CD4-positive, CD25-positive, alpha-beta regulatory T cell (primary cell): Measurements from ENCODE around the gene AQP9. TPM values are rescaled to one million over a fixed set of nuclear protein-coding genes. Genes with fewer than 3 reads are reported as not detected.
A peak's percentile ranks its signal among the peaks of the same experiment; 100 is the strongest.

Experiments
- ATAC-seq, 2 donors: fragments of 150-1000 bp; cut with Tn5 transposase; one replicate each; pipeline ENCODE4 v1.10.0; 2021; ENCODE audit warnings: low read depth in 2 of 2, moderate number of reproducible peaks in 2 of 2, moderate library complexity in 1 of 2
- DNase-seq, 3 donors: peaks; one replicate each; pipeline versions ENCODE4 v3.0.0 to v3.0.0-alpha.2; 2012 to 2022; ENCODE audit warnings: mixed read lengths in 1 of 3
- H3K27ac ChIP-seq: one replicate; pipeline ENCODE4 v1.7.0; 2013; ENCODE audit warnings: mild to moderate bottlenecking, low read length; ENCODE audit not compliant: insufficient read depth, poor library complexity, severe bottlenecking
- H3K27me3 ChIP-seq: one replicate; pipeline ENCODE4 v1.7.0; 2013; ENCODE audit warnings: low read length; ENCODE audit not compliant: control insufficient read depth, insufficient read depth
- H3K36me3 ChIP-seq: one replicate; pipeline ENCODE4 v1.7.0; 2013; ENCODE audit warnings: mild to moderate bottlenecking, low read length, moderate library complexity; ENCODE audit not compliant: control insufficient read depth, insufficient read depth
- H3K4me1 ChIP-seq: 2 replicates; pipeline ENCODE4 v1.7.0; 2013; ENCODE audit warnings: mild to moderate bottlenecking, low read length; ENCODE audit not compliant: insufficient read depth, control insufficient read depth, poor library complexity, severe bottlenecking
- H3K4me3 ChIP-seq: one replicate; pipeline ENCODE4 v1.7.0; 2013; ENCODE audit warnings: low read depth, mild to moderate bottlenecking, low read length, moderate library complexity
- H3K9me3 ChIP-seq, 2 experiments: 1 replicate in 1 of 2; 2 replicates in 1 of 2; pipeline ENCODE4 v1.7.0; 2013; ENCODE audit warnings: low read length in 2 of 2, mild to moderate bottlenecking in 1 of 2, moderate library complexity in 1 of 2; ENCODE audit not compliant: control insufficient read depth in 2 of 2
- H3K27ac Mint-ChIP-seq, 3 donors: one replicate each; pipeline ENCODE4 v1.8.0; 2020 to 2022; ENCODE audit warnings: mild to moderate bottlenecking in 3 of 3, mixed read lengths in 3 of 3, moderate library complexity in 2 of 3
- H3K27me3 Mint-ChIP-seq: one replicate; pipeline ENCODE4 v1.8.0; 2022; ENCODE audit warnings: mild to moderate bottlenecking, mixed read lengths
- H3K36me3 Mint-ChIP-seq: one replicate; pipeline ENCODE4 v1.8.0; 2020; ENCODE audit warnings: mixed read lengths
- H3K4me1 Mint-ChIP-seq, 4 donors: one replicate each; pipeline ENCODE4 v1.8.0; 2020 to 2022; ENCODE audit warnings: mixed read lengths in 4 of 4, mild to moderate bottlenecking in 1 of 4
- H3K4me3 Mint-ChIP-seq, 4 donors: one replicate each; pipeline ENCODE4 v1.8.0; 2020 to 2022; ENCODE audit warnings: mild to moderate bottlenecking in 4 of 4, mixed read lengths in 4 of 4, moderate library complexity in 3 of 4
- H3K9me3 Mint-ChIP-seq, 7 donors: one replicate each; pipeline ENCODE4 v1.8.0; 2020 to 2022; ENCODE audit warnings: mixed read lengths in 7 of 7, mild to moderate bottlenecking in 3 of 7, moderate library complexity in 2 of 7
- polyA plus RNA-seq, 4 donors: library from polyadenylated mRNA; unstranded; fragments of 300-500 nt; fragmentation: Illumina TruSeq; gene quantifications; one replicate each; pipeline ENCODE4 v1.2.3, GENCODE V29; 2021
- total RNA-seq: library from RNA; stranded (reverse); gene quantifications from one replicate; pipeline ENCODE4 v1.2.3, GENCODE V29; 2022

AQP9 gene, protein sequence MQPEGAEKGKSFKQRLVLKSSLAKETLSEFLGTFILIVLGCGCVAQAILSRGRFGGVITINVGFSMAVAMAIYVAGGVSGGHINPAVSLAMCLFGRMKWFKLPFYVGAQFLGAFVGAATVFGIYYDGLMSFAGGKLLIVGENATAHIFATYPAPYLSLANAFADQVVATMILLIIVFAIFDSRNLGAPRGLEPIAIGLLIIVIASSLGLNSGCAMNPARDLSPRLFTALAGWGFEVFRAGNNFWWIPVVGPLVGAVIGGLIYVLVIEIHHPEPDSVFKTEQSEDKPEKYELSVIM
- total RNA-seq (not detected), polyA plus RNA-seq (under 1 TPM in 2 of 4 donors, not detected in 2; 0.11 to 0.26 TPM)

GRCh38 chr15:58138106-58138505, at the start of gene AQP9:
Gene AQP9 (plus strand): TSS chr15:58138381. CDS start chr15:58138566, 185 bp downstream.
- ATAC-seq (no peak), DNase-seq (no peak)
- Mint-ChIP-seq H3K4me3 (no peak within 1 kb of the TSS), H3K36me3 (no peaks in the 10 kb centered on the region), H3K4me1 (no peaks in the 10 kb centered on the region), H3K27me3 (peaks cover 18% of the 10 kb centered on the region), H3K9me3 (peaks cover 0 to 3% (median 0%) of the 10 kb centered on the region in 7 donors), H3K27ac (peak within 1 kb of the TSS in 1 of 3 donors; percentile 70)
- Histone ChIP-seq H3K27ac (no peak within 1 kb of the TSS), H3K27me3 (peaks cover 4% of the 10 kb centered on the region), H3K4me1 (no peaks in the 10 kb centered on the region), H3K4me3 (no peak within 1 kb of the TSS), H3K9me3 (no peaks in the 10 kb centered on the region), H3K36me3 (no peaks in the 10 kb centered on the region)

GRCh38 chr15:58095415-58095814, 42.8 kb upstream of the AQP9 start:
- Histone ChIP-seq H3K4me1 (no peaks in the 10 kb centered on the region), H3K36me3 (no peaks in the 10 kb centered on the region), H3K9me3 (no peaks in the 10 kb centered on the region), H3K27me3 (peaks cover 3% of the 10 kb centered on the region), H3K4me3 (no peak overlapping the region), H3K27ac (no peak overlapping the region)
- DNase-seq, result no peak
- Mint-ChIP-seq H3K4me3 (no peak overlapping the region), H3K36me3 (no peaks in the 10 kb centered on the region), H3K4me1 (no peaks in the 10 kb centered on the region), H3K27ac (no peak overlapping the region), H3K9me3 (peaks cover 0 to 4% (median 0%) of the 10 kb centered on the region in 7 donors), H3K27me3 (peaks cover 46% of the 10 kb centered on the region)
- no peak for ATAC-seq

- Mint-ChIP-seq H3K27ac (no peak overlapping the region), H3K9me3 (peaks cover 0 to 4% (median 0%) of the 10 kb centered on the region in 7 donors), H3K4me1 (no peaks in the 10 kb centered on the region), H3K4me3 (no peak overlapping the region), H3K36me3 (no peaks in the 10 kb centered on the region), H3K27me3 (peaks cover 42% of the 10 kb centered on the region)
- Histone ChIP-seq H3K27ac (no peak overlapping the region), H3K4me3 (no peak overlapping the region), H3K4me1 (no peaks in the 10 kb centered on the region), H3K9me3 (no peaks in the 10 kb centered on the region), H3K36me3 (no peaks in the 10 kb centered on the region), H3K27me3 (peaks cover 5% of the 10 kb centered on the region)
- ATAC-seq, result no peak
- DNase-seq, result no peak
Measured at GRCh38 chr15:58096529-58097084, 41.6 kb upstream of the AQP9 start.

GRCh38 chr15:58103482-58103881, 34.7 kb upstream of the AQP9 start:
- H3K9me3 ChIP-seq, result no peaks in the 10 kb centered on the region

GRCh38 chr15:58108117-58108516, 30.1 kb upstream of the AQP9 start:
- Histone ChIP-seq H3K36me3 (no peaks in the 10 kb centered on the region), H3K4me1 (no peaks in the 10 kb centered on the region), H3K9me3 (peaks cover 0 to 2% of the 10 kb centered on the region in 2 experiments), H3K27me3 (peaks cover 10% of the 10 kb centered on the region), H3K27ac (no peak overlapping the region), H3K4me3 (no peak overlapping the region)
- no peak for ATAC-seq
- Mint-ChIP-seq H3K36me3 (no peaks in the 10 kb centered on the region), H3K4me3 (no peak overlapping the region), H3K4me1 (no peaks in the 10 kb centered on the region), H3K27ac (no peak overlapping the region), H3K9me3 (peaks cover 0 to 4% (median 0%) of the 10 kb centered on the region in 7 donors), H3K27me3 (peaks cover 21% of the 10 kb centered on the region)
- DNase-seq, result no peak

More at GRCh38 chr15:58103482-58103881, 34.7 kb upstream of the AQP9 start:
- Histone ChIP-seq H3K4me3 (no peak overlapping the region), H3K36me3 (no peaks in the 10 kb centered on the region), H3K27me3 (peaks cover 5% of the 10 kb centered on the region), H3K27ac (no peak overlapping the region), H3K4me1 (no peaks in the 10 kb centered on the region)
- Mint-ChIP-seq H3K9me3 (peaks cover 0 to 6% (median 0%) of the 10 kb centered on the region in 7 donors), H3K27me3 (peaks cover 42% of the 10 kb centered on the region), H3K4me3 (no peak overlapping the region), H3K27ac (no peak overlapping the region), H3K4me1 (no peaks in the 10 kb centered on the region), H3K36me3 (no peaks in the 10 kb centered on the region)
- DNase-seq (no peak), ATAC-seq (no peak)

DNA sequence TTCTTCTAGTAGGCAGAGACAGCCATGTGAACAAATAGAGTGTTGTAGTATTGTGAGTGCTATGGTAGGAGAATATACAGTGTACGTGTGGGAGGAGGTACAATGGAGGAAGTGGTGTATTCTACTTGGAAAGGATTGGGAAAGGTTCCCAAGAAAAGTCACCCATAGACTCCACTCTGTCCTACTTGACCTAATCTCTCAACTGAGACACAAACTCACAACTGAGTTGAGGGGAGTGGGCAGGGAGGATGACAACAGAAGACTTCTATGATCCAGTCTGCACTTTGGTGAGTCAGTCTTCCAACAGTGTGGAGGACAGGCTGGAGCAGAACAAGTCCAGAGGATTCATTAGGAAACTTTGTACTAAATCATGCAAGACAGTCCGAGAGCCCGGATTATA, 28.8 kb upstream of the AQP9 start:
- Mint-ChIP-seq H3K27ac (no peak overlapping the region), H3K27me3 (peaks cover 15% of the 10 kb centered on the region), H3K9me3 (no peaks in the 10 kb centered on the region), H3K4me3 (no peak overlapping the region), H3K36me3 (no peaks in the 10 kb centered on the region), H3K4me1 (no peaks in the 10 kb centered on the region)
- Histone ChIP-seq H3K4me3 (no peak overlapping the region), H3K9me3 (peaks cover 0 to 2% of the 10 kb centered on the region in 2 experiments), H3K4me1 (no peaks in the 10 kb centered on the region), H3K36me3 (no peaks in the 10 kb centered on the region), H3K27me3 (peaks cover 10% of the 10 kb centered on the region), H3K27ac (no peak overlapping the region)
- ATAC-seq (no peak), DNase-seq (no peak)

DNA sequence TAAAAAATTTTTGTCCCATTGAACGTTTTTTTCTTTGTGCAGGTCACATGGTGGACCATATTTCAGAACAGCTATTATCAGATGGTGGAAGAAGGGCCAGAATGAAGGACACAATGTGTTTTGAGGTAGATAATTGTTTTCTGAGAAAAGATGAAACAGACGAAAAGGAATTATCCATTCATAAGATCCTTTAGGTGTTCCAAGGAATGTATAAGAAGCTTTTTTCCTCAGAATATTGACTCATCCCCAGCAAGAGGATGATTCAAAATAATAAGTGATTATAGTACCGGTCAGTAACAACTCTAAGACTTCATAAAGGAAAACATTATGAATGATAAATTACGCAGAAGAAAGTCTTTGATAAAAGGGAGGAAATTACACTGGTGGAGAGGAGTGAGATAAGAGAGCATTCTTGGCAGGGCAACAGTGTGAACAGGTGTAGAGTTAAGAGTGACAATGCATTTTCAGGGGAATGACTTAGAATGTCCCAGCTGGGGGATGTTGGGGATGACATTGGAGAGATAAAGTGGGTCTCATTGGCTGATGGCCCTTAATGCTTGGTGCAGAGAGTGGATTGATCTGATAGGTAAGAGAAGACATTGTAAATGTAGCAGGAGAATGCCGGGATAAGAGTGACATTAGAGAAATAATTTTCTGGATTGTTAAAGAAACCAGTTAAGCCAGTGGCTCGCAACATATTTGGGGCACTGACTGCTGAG, 27.0 kb upstream of the AQP9 start:
- H3K27ac ChIP-seq, result no peak overlapping the region
- H3K4me3 ChIP-seq, result no peak overlapping the region
- H3K9me3 Mint-ChIP-seq, result no peaks in the 10 kb centered on the region
- H3K9me3 ChIP-seq, result peaks cover 0 to 2% of the 10 kb centered on the region in 2 experiments
- H3K4me1 Mint-ChIP-seq, result no peaks in the 10 kb centered on the region
- peaks cover 10% of the 10 kb centered on the region for H3K27me3 ChIP-seq
- ATAC-seq (no peak), DNase-seq (no peak)
- H3K4me1 ChIP-seq, result no peaks in the 10 kb centered on the region
- H3K27me3 Mint-ChIP-seq, result peaks cover 24% of the 10 kb centered on the region
- no peak overlapping the region for H3K4me3 Mint-ChIP-seq
- H3K36me3 ChIP-seq, result no peaks in the 10 kb centered on the region
- H3K27ac Mint-ChIP-seq, result no peak overlapping the region
- H3K36me3 Mint-ChIP-seq, result no peaks in the 10 kb centered on the region
